ENCODE measurements around the gene PROP1. TPM values are rescaled to one million over a fixed set of nuclear protein-coding genes. Genes with fewer than 3 reads are reported as not detected.
"Not testable (repeated sequence)": the region's sequence is repeated elsewhere in the genome, so short reads cannot be mapped to it uniquely, and the experiment has no call there.

Gene PROP1
- total RNA-seq, 4 donors from 2014 or later, result not detected

DNA sequence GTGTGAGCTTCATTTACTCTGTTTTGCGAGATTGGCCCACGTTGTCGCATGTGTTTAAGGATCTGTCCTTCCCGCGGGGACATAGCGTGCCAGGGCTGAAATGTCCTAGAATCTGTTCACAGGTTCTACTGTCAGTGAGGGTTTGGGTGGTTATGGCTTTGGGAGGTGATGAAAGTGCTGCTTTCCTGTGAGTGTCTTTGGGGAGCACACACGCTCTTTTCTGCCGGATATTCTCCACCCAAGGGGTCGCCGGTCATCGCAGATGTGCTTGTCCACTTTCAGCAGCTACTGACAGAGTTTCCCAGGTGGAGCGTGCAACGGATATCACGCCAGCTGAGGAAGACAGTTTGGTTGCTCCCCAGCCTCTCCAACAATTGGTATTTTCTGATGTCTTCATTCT is 32.1 kb downstream of the PROP1 start:
- Histone ChIP-seq H3K9me3 (no peaks in the 10 kb centered on the region), H3K4me3 (no peak overlapping the region), H3K27ac (no peak overlapping the region), H3K36me3 (no peaks in the 10 kb centered on the region), H3K4me1 (no peaks in the 10 kb centered on the region), H3K27me3 (peaks cover 11% of the 10 kb centered on the region)
- DNase-seq, result no peak
- intact Hi-C loops (cut with DNase I; ENCODE audit: low total_unique reads), result no loop called here
- TF ChIP-seq EP300 (IDR thresholded peaks at IDR 0.05; ENCODE audit: low read depth) (no peak), POLR2AphosphoS5 (IDR thresholded peaks at IDR 0.05) (no peak), POLR2A (IDR thresholded peaks at IDR 0.05) (no peak)
- TF ChIP-seq, protein P1, sequence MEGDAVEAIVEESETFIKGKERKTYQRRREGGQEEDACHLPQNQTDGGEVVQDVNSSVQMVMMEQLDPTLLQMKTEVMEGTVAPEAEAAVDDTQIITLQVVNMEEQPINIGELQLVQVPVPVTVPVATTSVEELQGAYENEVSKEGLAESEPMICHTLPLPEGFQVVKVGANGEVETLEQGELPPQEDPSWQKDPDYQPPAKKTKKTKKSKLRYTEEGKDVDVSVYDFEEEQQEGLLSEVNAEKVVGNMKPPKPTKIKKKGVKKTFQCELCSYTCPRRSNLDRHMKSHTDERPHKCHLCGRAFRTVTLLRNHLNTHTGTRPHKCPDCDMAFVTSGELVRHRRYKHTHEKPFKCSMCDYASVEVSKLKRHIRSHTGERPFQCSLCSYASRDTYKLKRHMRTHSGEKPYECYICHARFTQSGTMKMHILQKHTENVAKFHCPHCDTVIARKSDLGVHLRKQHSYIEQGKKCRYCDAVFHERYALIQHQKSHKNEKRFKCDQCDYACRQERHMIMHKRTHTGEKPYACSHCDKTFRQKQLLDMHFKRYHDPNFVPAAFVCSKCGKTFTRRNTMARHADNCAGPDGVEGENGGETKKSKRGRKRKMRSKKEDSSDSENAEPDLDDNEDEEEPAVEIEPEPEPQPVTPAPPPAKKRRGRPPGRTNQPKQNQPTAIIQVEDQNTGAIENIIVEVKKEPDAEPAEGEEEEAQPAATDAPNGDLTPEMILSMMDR (IDR thresholded peaks at IDR 0.05), result no peak
- in situ Hi-C loops (cut with MboI; ENCODE audit: low pct_ligation_motif_present in 1 of 4, low pct_unique_long_range_greater_than_20kb in 1 of 4, low sequenced_read_pairs in 3 of 4), result no loop called here
- 84 to 85% methylated on average over 7 to 14 of the region's 14 CpGs for WGBS, 2 donors (ENCODE audit: low coverage in 1 of 2)

DNA sequence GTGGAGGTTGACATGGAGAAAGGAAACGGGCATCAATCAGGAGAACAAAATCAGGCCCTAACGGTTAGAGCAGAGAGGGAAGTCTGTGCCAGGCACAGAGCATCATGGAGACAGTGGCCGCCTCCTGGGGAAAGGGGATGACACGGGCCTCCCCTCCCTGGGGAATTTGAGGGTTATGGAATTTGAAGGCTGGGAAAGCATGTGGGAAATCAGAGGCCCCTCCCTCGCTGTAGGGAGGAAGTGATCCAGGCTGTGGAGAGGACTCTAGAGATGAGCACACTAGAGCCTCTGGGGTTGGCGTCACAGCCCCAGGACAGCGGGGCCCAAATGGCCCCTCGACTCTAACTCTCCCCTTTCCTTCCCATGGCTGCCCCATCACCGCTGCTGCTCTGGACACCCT is 36.7 kb downstream of the PROP1 start:
- Histone ChIP-seq H3K36me3 (no peaks in the 10 kb centered on the region), H3K27ac (no peak overlapping the region), H3K27me3 (no peaks in the 10 kb centered on the region), H3K9me3 (no peaks in the 10 kb centered on the region), H3K4me3 (no peak overlapping the region), H3K4me1 (no peaks in the 10 kb centered on the region)
- 78 to 84% methylated on average over 9 of the region's 9 CpGs for WGBS, 2 donors (ENCODE audit: low coverage in 1 of 2)
- in situ Hi-C loops (cut with MboI; ENCODE audit: low pct_ligation_motif_present in 1 of 4, low pct_unique_long_range_greater_than_20kb in 1 of 4, low sequenced_read_pairs in 3 of 4), result no loop called here
- no peak for DNase-seq
- TF ChIP-seq, protein P1 (IDR thresholded peaks at IDR 0.05), result no peak
- no peak for TF ChIP-seq EP300 (IDR thresholded peaks at IDR 0.05; ENCODE audit: low read depth)
- TF ChIP-seq POLR2A (IDR thresholded peaks at IDR 0.05), result no peak
- TF ChIP-seq POLR2AphosphoS5 (IDR thresholded peaks at IDR 0.05), result no peak
- intact Hi-C loops (cut with DNase I; ENCODE audit: low total_unique reads), result no loop called here

DNA sequence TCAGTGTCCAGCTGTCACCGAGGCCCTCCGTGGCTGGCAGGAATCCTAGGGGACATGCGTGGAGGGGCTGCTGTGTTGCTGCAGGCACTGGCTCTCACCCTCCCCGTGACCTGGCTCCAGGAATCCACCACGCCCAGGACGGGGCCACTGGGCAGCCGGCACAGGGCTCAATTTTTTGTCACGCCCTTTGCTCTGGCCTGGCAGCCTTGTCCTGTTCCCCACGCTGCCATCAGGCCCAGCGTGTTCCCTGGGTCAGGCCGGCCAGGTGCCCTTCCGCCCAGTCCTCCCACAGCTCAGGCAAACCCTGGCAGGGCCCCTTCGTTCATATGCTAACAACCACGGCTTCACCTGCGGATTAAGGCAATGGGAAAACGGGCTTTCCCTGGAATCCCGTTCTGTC is 37.3 kb downstream of the PROP1 start:
- TF ChIP-seq EP300 (IDR thresholded peaks at IDR 0.05; ENCODE audit: low read depth), result no peak
- TF ChIP-seq, protein P1 (IDR thresholded peaks at IDR 0.05), result no peak
- no peak for TF ChIP-seq POLR2AphosphoS5 (IDR thresholded peaks at IDR 0.05)
- TF ChIP-seq POLR2A (IDR thresholded peaks at IDR 0.05), result no peak
- no peaks in the 10 kb centered on the region for H3K36me3 ChIP-seq
- H3K4me1 ChIP-seq, result no peaks in the 10 kb centered on the region
- no peak for DNase-seq
- in situ Hi-C loops (cut with MboI; ENCODE audit: low pct_ligation_motif_present in 1 of 4, low pct_unique_long_range_greater_than_20kb in 1 of 4, low sequenced_read_pairs in 3 of 4) (no loop called here), intact Hi-C loops (cut with DNase I; ENCODE audit: low total_unique reads) (no loop called here)
- WGBS, 2 donors (ENCODE audit: low coverage in 1 of 2), result 70% methylated on average over 17 of the region's 17 CpGs; no CpG with 5 or more reads in 1 of the 2 donors
- H3K9me3 ChIP-seq, result no peaks in the 10 kb centered on the region
- H3K4me3 ChIP-seq, result no peak overlapping the region
- no peaks in the 10 kb centered on the region for H3K27me3 ChIP-seq
- no peak overlapping the region for H3K27ac ChIP-seq

DNA sequence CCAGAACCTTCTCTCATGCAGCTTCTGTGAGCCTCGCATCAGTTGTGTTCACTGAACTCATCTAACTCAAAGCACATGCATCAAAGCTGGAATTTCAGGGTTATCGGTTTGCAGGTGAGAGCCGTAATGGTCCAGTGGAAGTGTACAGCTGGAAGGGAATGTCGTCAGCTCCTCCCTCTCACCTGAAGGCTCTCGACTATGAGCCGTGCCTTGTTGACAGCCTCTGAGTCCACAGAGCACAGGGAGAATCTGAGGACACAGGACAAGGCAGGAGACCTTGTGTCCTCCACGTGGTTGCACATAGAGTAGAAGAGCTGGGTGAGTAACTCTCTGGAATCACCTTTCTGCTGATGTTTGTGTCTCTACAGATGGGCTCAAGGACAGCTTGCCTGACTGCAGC is 38.8 kb downstream of the PROP1 start:
- intact Hi-C loops (cut with DNase I; ENCODE audit: low total_unique reads), result no loop called here
- WGBS, 2 donors (ENCODE audit: low coverage in 1 of 2), result 87 to 100% methylated on average over 3 to 7 of the region's 7 CpGs
- in situ Hi-C loops (cut with MboI; ENCODE audit: low pct_ligation_motif_present in 1 of 4, low pct_unique_long_range_greater_than_20kb in 1 of 4, low sequenced_read_pairs in 3 of 4), result no loop called here

DNA sequence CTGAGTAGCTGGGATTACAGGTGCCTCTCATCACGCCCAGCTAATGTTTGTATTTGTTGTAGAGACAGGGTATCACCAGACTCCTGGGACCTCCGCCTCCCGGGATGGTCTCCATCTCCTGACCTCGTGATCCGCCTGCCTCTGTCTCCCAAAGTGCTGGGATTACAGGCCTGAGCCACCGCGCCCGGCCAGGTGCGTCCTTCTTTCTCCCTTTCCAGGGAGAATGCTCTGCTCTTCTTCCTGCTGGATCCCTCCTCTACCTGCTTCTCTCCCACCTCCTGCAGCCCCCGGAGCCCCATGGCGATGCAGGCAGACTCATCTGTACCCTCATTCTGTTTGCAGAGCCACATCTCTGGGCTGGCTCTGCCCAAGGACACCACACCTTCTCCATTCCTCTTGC is 42.9 kb downstream of the PROP1 start:
- H3K27me3 ChIP-seq; in situ Hi-C loops (cut with MboI; ENCODE audit: low pct_ligation_motif_present in 1 of 4, low pct_unique_long_range_greater_than_20kb in 1 of 4, low sequenced_read_pairs in 3 of 4); H3K9me3 ChIP-seq; H3K4me3 ChIP-seq; H3K27ac ChIP-seq; DNase-seq; H3K36me3 ChIP-seq; H3K4me1 ChIP-seq; intact Hi-C loops (cut with DNase I; ENCODE audit: low total_unique reads): not testable (repeated sequence)
- 91 to 92% methylated on average over 5 to 11 of the region's 11 CpGs for WGBS, 2 donors (ENCODE audit: low coverage in 1 of 2)

More for the DNA sequence above, 38.8 kb downstream of the PROP1 start:
- Histone ChIP-seq H3K4me1 (no peaks in the 10 kb centered on the region), H3K4me3 (no peak overlapping the region), H3K9me3 (no peaks in the 10 kb centered on the region), H3K27me3 (no peaks in the 10 kb centered on the region), H3K36me3 (no peaks in the 10 kb centered on the region), H3K27ac (no peak overlapping the region)
- TF ChIP-seq POLR2A (IDR thresholded peaks at IDR 0.05) (no peak), EP300 (IDR thresholded peaks at IDR 0.05; ENCODE audit: low read depth) (no peak), POLR2AphosphoS5 (IDR thresholded peaks at IDR 0.05) (no peak)
- TF ChIP-seq, protein P1 (IDR thresholded peaks at IDR 0.05), result no peak
- DNase-seq, result no peak

DNA sequence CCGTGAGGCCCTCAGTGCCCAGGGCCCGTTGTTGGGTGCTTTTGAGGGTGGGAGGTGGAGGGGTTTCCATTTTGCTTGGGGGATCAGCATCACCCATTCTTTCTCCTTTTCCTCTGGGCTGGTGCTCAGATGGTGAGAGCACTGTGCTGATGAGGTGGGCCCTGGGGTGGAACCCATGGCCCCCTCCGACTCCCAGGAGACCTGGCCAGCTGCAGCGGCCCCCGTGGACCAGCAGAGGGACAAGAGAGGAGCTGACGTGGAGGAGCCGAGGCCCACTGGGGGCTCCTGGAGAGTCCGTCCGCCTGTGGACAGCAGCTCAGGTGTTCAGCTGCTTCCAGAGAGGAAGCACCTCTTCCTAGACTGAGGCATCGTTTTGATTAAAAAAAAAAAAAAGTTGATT is 46.4 kb downstream of the PROP1 start:
- H3K4me1 ChIP-seq; H3K9me3 ChIP-seq; H3K27me3 ChIP-seq; H3K27ac ChIP-seq; DNase-seq; intact Hi-C loops (cut with DNase I; ENCODE audit: low total_unique reads); in situ Hi-C loops (cut with MboI; ENCODE audit: low pct_ligation_motif_present in 1 of 4, low pct_unique_long_range_greater_than_20kb in 1 of 4, low sequenced_read_pairs in 3 of 4); H3K36me3 ChIP-seq; H3K4me3 ChIP-seq: not testable (repeated sequence)
- 76% methylated on average over 5 of the region's 10 CpGs; no CpG with 5 or more reads in 1 of the 2 donors for WGBS, 2 donors (ENCODE audit: low coverage in 1 of 2)

DNA sequence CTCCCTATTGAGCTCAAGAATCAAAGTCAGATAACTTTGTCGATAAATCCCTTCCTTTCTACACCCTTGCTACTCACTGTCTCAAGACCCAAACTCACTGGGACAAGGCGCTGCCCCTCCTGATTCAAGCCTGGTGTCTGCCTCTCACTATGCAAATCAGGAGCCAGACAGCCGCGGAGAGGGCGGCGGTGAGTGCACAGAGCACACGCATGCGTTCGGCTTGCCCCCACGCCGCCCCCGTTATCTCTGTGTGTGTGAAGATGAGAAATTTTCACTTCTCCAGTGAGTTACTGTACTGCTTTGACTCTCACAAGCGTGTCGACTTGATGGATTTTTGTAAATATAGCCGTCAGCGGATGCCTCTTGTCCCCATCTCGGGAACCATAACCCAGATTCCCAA is 47.0 kb downstream of the PROP1 start:
- WGBS, 2 donors (ENCODE audit: low coverage in 1 of 2), result no CpG with 5 or more reads among the region's 17 CpGs
- H3K36me3 ChIP-seq; intact Hi-C loops (cut with DNase I; ENCODE audit: low total_unique reads); H3K27ac ChIP-seq; H3K4me1 ChIP-seq; H3K9me3 ChIP-seq; DNase-seq; in situ Hi-C loops (cut with MboI; ENCODE audit: low pct_ligation_motif_present in 1 of 4, low pct_unique_long_range_greater_than_20kb in 1 of 4, low sequenced_read_pairs in 3 of 4); H3K27me3 ChIP-seq; H3K4me3 ChIP-seq: not testable (repeated sequence)
